ENCODE results near the gene CMIP. TPM values are rescaled to one million over a fixed set of nuclear protein-coding genes. Genes with fewer than 3 reads are reported as not detected.

The CMIP gene
- total RNA-seq, 6 experiments from 2014 or later: 12.2 to 23.0 (median 16.5) TPM

DNA sequence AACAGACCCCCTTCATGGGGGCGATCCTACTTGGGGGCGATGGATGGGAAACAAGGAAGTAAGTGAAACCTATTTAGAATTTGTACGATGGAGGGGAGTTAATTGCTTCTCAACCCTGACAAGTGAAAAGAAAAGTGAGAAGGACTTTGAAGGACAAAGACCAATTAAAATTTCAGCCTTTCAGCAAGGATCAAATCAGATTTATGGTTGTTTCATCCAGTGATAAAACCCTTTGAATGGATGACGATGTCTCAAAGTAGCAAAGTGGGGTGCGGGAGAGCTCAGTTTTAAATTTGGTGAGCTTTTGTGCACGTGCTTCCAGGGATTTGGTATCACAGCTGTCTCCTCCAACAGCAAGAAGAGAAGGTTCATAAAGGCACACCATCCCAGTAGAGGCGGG lies 51.7 kb downstream of the CMIP start:
- DNase-seq: no peak
- H3K4me1 ChIP-seq: peaks cover 2 to 53% (median 29%) of the 10 kb centered on the region in 4 donors
- no peak for ATAC-seq
- no peak overlapping the region for H3K4me3 ChIP-seq
- intact Hi-C loops (cut with DNase I): no loop called here
- TF ChIP-seq, protein P1, sequence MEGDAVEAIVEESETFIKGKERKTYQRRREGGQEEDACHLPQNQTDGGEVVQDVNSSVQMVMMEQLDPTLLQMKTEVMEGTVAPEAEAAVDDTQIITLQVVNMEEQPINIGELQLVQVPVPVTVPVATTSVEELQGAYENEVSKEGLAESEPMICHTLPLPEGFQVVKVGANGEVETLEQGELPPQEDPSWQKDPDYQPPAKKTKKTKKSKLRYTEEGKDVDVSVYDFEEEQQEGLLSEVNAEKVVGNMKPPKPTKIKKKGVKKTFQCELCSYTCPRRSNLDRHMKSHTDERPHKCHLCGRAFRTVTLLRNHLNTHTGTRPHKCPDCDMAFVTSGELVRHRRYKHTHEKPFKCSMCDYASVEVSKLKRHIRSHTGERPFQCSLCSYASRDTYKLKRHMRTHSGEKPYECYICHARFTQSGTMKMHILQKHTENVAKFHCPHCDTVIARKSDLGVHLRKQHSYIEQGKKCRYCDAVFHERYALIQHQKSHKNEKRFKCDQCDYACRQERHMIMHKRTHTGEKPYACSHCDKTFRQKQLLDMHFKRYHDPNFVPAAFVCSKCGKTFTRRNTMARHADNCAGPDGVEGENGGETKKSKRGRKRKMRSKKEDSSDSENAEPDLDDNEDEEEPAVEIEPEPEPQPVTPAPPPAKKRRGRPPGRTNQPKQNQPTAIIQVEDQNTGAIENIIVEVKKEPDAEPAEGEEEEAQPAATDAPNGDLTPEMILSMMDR (IDR thresholded peaks at IDR 0.05): no peak
- no peak for TF ChIP-seq POLR2A (IDR thresholded peaks at IDR 0.05)
- H3K27me3 ChIP-seq: no peaks in the 10 kb centered on the region
- H3K9me3 ChIP-seq: no peaks in the 10 kb centered on the region
- H3K27ac ChIP-seq: no peak overlapping the region
- no peaks in the 10 kb centered on the region for H3K36me3 ChIP-seq
- WGBS (ENCODE audit: insufficient coverage, low coverage, low lambda C conversion rate, missing lambda C conversion rate): 51% methylated on average over 7 of the region's 7 CpGs

DNA sequence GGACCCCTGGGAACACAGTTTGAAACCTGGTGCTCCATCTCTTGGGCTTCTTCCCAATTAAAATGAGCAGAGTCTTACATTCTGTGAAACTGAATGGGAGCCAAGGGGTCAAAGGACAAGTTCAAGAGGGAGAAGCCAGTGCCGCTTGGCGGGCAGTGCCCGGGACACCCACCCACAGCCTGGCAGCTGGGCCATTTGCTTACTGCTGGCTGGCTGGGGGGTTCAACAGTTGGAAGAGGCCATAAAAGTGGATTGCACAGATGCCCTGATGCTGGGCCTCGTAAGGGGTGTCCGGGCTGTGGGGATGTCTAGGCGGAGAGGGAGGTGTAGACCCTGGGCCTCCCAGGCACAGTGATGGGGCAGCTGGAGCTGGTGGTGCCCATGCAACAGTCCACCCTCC lies 52.1 kb downstream of the CMIP start:
- Histone ChIP-seq H3K27ac (no peak overlapping the region), H3K36me3 (no peaks in the 10 kb centered on the region), H3K4me1 (peaks cover under 1 to 48% (median 27%) of the 10 kb centered on the region in 4 donors), H3K27me3 (no peaks in the 10 kb centered on the region), H3K4me3 (no peak overlapping the region), H3K9me3 (no peaks in the 10 kb centered on the region)
- WGBS (ENCODE audit: insufficient coverage, low coverage, low lambda C conversion rate, missing lambda C conversion rate): no CpG with 5 or more reads among the region's 6 CpGs
- peak in 2 of 3 donors; percentile 67 to 80 for DNase-seq
- TF ChIP-seq, protein P1 (IDR thresholded peaks at IDR 0.05): no peak
- no peak for TF ChIP-seq POLR2A (IDR thresholded peaks at IDR 0.05)
- ATAC-seq: peak; percentile 32 to 72 (median 53)
- intact Hi-C loops (cut with DNase I): no loop called here

DNA sequence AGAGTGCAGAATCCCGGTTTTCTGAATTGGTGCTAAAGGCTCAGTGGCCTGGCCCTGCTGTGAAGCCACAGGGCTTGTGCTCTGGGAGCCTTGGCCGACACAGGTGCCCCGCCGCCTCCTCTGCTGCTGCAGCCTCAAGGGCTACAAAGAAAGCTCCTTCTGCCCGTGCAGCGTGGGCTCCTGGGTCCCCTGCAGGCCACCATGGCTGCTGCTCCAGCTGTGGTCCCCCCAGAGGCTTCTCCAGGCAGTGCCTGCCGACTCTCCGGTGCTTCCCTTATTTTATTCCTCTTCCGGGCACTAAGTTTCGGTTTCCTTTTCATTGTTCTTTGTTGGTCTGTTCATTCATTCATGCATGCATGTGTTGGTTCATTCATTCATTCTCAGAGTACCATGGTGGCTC lies 53.1 kb downstream of the CMIP start:
- no peak overlapping the region for H3K4me3 ChIP-seq
- no peaks in the 10 kb centered on the region for H3K36me3 ChIP-seq
- H3K9me3 ChIP-seq: no peaks in the 10 kb centered on the region
- H3K27ac ChIP-seq: no peak overlapping the region
- ATAC-seq (peak in 2 of 4 donors; percentile 2 to 13), DNase-seq (peak in 1 of 3 donors; percentile 56)
- 26% methylated on average over 4 of the region's 10 CpGs for WGBS (ENCODE audit: insufficient coverage, low coverage, low lambda C conversion rate, missing lambda C conversion rate)
- TF ChIP-seq, protein P1 (IDR thresholded peaks at IDR 0.05): peak in 1 of 4 donors; percentile 23
- no peak for TF ChIP-seq POLR2A (IDR thresholded peaks at IDR 0.05)
- intact Hi-C loops (cut with DNase I): no loop called here
- no peaks in the 10 kb centered on the region for H3K27me3 ChIP-seq
- H3K4me1 ChIP-seq: peaks cover 0 to 42% (median 22%) of the 10 kb centered on the region in 4 donors

DNA sequence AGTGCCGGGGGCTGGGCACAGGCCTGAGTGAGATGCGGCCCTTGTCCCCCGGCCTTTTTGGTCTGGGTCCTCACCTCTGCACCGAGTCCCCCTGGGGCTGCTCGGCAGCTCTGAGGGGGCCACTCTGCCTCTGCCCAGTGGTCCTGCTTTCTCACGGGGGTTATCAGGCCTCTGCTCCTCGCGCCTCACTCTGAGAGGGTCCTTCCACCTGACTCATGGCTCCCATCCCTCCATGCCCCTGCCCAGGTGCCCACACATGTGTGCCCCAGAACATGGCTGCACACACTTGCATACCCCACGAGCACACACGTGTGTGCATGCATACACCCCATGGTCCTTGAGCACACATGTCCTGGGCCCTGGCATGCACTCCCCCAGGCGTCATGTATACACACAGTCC lies 53.7 kb downstream of the CMIP start:
- H3K9me3 ChIP-seq: no peaks in the 10 kb centered on the region
- H3K36me3 ChIP-seq: no peaks in the 10 kb centered on the region
- no peak overlapping the region for H3K4me3 ChIP-seq
- intact Hi-C loops (cut with DNase I): no loop called here
- ATAC-seq (no peak), DNase-seq (peak in 1 of 3 donors; percentile 53)
- 80% methylated on average over 1 of the region's 11 CpGs for whole genome bisulfite sequencing (ENCODE audit: insufficient coverage, low coverage, low lambda C conversion rate, missing lambda C conversion rate)
- TF ChIP-seq, protein P1 (IDR thresholded peaks at IDR 0.05): no peak
- TF ChIP-seq POLR2A (IDR thresholded peaks at IDR 0.05): no peak
- H3K27me3 ChIP-seq: no peaks in the 10 kb centered on the region
- no peak overlapping the region for H3K27ac ChIP-seq
- H3K4me1 ChIP-seq: peaks cover 0 to 35% (median 19%) of the 10 kb centered on the region in 4 donors

Data from right lobe of liver (tissue), 6 donors.